Measurements from ENCODE around the gene SLF2. TPM values are rescaled to one million over a fixed set of nuclear protein-coding genes. Genes with fewer than 3 reads are reported as not detected.

Gene SLF2
- total and polyA plus RNA-seq, 9 of the 15 experiments (the other 6 are each of a cell fraction or from before 2014, with no cell fraction given), result 1.7 to 18.4 (median 7.8) TPM

- FAIRE-seq (no peak), ATAC-seq (no peak), DNase-seq (ENCODE audit: extremely low read depth in 1 of 4, low spot score in 3 of 4) (no peak)
- H2AFZ ChIP-seq (ENCODE audit: low read depth, low read length), result no peak overlapping the region
- H3K9ac ChIP-seq (ENCODE audit: insufficient read depth in 1 of 2, low read depth in 2 of 2, low read length in 2 of 2), result no peak overlapping the region
- peaks cover 9 to 53% of the 10 kb centered on the region in 2 experiments; a peak in 4 of 5 replicates for H3K4me1 ChIP-seq (replicated peaks in 1 of 2; ENCODE audit: control insufficient read depth in 2 of 2, insufficient read depth in 2 of 2, low read length in 2 of 2)
- no peak overlapping the region for H3K4me3 ChIP-seq
- intact Hi-C loops (cut with micrococcal nuclease) (no loop called here), in situ Hi-C loops (cut with MboI) (no loop called here)
- no peaks in the 10 kb centered on the region for H3K9me1 ChIP-seq (ENCODE audit: control insufficient read depth, insufficient read depth, low read length)
- no peak for TF ChIP-seq SRF (CRISPR knock-in tag; IDR thresholded peaks at IDR 0.05)
- no peak for TF ChIP-seq ZNF408 (CRISPR knock-in tag; IDR thresholded peaks at IDR 0.05; ENCODE audit: low read depth)
- no peak for TF ChIP-seq KDM1A (IDR thresholded peaks at IDR 0.05)
- TF ChIP-seq MYBL2 (IDR thresholded peaks at IDR 0.05; ENCODE audit: low read depth), result no peak
- no peak for TF ChIP-seq MYBL2 (CRISPR knock-in tag; IDR thresholded peaks at IDR 0.05; ENCODE audit: borderline replicate concordance)
- no peak for TF ChIP-seq RUNX1 (IDR thresholded peaks at IDR 0.05; ENCODE audit: low read depth)
- TF ChIP-seq, protein P1, sequence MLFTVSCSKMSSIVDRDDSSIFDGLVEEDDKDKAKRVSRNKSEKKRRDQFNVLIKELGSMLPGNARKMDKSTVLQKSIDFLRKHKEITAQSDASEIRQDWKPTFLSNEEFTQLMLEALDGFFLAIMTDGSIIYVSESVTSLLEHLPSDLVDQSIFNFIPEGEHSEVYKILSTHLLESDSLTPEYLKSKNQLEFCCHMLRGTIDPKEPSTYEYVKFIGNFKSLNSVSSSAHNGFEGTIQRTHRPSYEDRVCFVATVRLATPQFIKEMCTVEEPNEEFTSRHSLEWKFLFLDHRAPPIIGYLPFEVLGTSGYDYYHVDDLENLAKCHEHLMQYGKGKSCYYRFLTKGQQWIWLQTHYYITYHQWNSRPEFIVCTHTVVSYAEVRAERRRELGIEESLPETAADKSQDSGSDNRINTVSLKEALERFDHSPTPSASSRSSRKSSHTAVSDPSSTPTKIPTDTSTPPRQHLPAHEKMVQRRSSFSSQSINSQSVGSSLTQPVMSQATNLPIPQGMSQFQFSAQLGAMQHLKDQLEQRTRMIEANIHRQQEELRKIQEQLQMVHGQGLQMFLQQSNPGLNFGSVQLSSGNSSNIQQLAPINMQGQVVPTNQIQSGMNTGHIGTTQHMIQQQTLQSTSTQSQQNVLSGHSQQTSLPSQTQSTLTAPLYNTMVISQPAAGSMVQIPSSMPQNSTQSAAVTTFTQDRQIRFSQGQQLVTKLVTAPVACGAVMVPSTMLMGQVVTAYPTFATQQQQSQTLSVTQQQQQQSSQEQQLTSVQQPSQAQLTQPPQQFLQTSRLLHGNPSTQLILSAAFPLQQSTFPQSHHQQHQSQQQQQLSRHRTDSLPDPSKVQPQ (CRISPR knock-in tag; IDR thresholded peaks at IDR 0.05; ENCODE audit: borderline replicate concordance), result no peak
- no peak for TF ChIP-seq DACH1 (IDR thresholded peaks at IDR 0.05; ENCODE audit: partially characterized antibody)
- no peak for TF ChIP-seq FOXM1 (IDR thresholded peaks at IDR 0.05; ENCODE audit: low read depth)
- no peak for TF ChIP-seq FOXM1 (CRISPR knock-in tag; IDR thresholded peaks at IDR 0.05; ENCODE audit: low read depth)
- TF ChIP-seq ILK (tag; IDR thresholded peaks at IDR 0.05; ENCODE audit: borderline replicate concordance, low read depth), result no peak
- TF ChIP-seq MIER1 (IDR thresholded peaks at IDR 0.05; ENCODE audit: low read depth), result no peak
- TF ChIP-seq SRSF7 (optimal IDR thresholded peaks at IDR 0.05; ENCODE audit: low read depth, low read length), result no peak
- no peak for TF ChIP-seq ZNF584 (CRISPR knock-in tag; IDR thresholded peaks at IDR 0.05; ENCODE audit: low read depth)
- TF ChIP-seq NONO (IDR thresholded peaks at IDR 0.05; ENCODE audit: low read depth in 2 of 2, low read length in 1 of 2), result no peak
- TF ChIP-seq PHF8 (IDR thresholded peaks at IDR 0.05; ENCODE audit: borderline replicate concordance, low read length), result no peak
- TF ChIP-seq NCOA4 (IDR thresholded peaks at IDR 0.05; ENCODE audit: partially characterized antibody), result no peak
- ChIA-PET POLR2A (no interaction called here), CTCF (ENCODE audit: low intra/inter-chr PET ratio) (no interaction called here)
- H3K27me3 ChIP-seq (ENCODE audit: control insufficient read depth in 2 of 2, insufficient read depth in 2 of 2, low read length in 2 of 2), result no peaks in the 10 kb centered on the region
- no peaks in the 10 kb centered on the region for H3K9me3 ChIP-seq (replicated peaks; ENCODE audit: control insufficient read depth, insufficient read depth, low read depth, low read length)
- no TSS peak for BruUV-seq (replicated peaks)
- H4K20me1 ChIP-seq (replicated peaks; ENCODE audit: control insufficient read depth, insufficient read depth, low read length), result no peaks in the 10 kb centered on the region
- H3K79me2 ChIP-seq (ENCODE audit: control insufficient read depth, insufficient read depth, low read length), result peaks cover 27% of the 10 kb centered on the region
- no peak overlapping the region for H3K27ac ChIP-seq (ENCODE audit: extremely low read depth, low read depth, low read length)
- 94% methylated on average over 7 of the region's 23 CpGs for WGBS (ENCODE audit: insufficient coverage, low coverage, missing lambda C conversion rate)
- peaks cover 50% of the 10 kb centered on the region; the same call in 2 of the 3 replicates for H3K36me3 ChIP-seq (ENCODE audit: control insufficient read depth, insufficient read depth, low read length)
- H3K4me2 ChIP-seq (ENCODE audit: insufficient read depth, low read length), result no peak overlapping the region
Observed at GRCh38 chr10:101005361-101005760, 92.6 kb downstream of the SLF2 start.
